ENCODE results near the gene ANKH. TPM values are rescaled to one million over a fixed set of nuclear protein-coding genes. Genes with fewer than 3 reads are reported as not detected.

The ANKH gene
- total and polyA plus RNA-seq, 10 of the 15 experiments (the other 5 are each of a cell fraction or from before 2014, with no cell fraction given) = 2.1 to 43.9 (median 14.4) TPM

DNA sequence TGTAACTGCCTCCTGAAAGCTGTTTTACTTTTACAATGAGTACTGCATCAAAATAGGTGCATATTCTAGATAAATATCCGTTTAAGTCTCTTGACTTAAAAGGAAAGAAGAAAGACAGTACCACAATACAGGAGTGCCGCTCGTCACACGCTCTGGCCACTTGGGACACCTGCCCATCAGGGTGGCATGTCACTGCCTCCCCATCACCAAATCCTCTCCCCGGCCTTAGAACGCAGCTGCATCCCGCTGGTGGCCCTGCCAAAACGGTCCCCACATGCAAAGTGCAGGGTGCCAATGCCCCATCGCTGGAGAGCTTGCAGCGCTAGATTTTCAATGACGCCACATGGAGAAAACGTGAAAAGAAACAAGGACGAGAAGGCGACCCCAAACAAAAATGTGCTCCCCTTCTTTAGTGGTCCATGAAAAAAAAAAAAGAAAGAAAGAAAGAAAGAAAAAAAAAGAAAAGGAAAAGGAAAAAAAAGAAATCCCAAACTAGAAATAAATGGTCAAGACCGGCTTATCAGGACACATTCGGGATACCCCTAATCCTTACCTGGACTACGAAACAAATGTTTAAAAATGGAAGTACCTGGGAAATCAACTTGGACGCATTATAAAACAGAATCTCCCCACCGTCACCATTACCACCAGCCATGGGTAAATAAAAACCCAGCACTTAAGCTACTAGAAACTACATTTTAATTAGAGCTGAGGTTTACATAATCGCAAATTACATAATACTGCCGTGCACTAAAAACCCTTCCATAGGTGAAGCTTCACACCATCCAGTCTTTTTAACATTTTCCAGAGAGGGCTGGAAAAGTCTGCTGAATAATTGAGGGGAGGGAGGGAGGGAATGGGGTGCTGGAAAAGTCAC is 1.0 kb downstream of the ANKH start (continued):
- TF ChIP-seq, protein P1, sequence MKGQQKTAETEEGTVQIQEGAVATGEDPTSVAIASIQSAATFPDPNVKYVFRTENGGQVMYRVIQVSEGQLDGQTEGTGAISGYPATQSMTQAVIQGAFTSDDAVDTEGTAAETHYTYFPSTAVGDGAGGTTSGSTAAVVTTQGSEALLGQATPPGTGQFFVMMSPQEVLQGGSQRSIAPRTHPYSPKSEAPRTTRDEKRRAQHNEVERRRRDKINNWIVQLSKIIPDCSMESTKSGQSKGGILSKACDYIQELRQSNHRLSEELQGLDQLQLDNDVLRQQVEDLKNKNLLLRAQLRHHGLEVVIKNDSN (IDR thresholded peaks at IDR 0.05; ENCODE audit: borderline replicate concordance, extremely low read length, insufficient read depth, low read depth, low read length) = peak; percentile 33
- TF ChIP-seq MXI1 (IDR thresholded peaks at IDR 0.05; ENCODE audit: low read depth, low read length) (0 out of 2 replicates have a peak, but pooled peaks have one; percentile 16), MTA2 (IDR thresholded peaks at IDR 0.05; ENCODE audit: low read depth) (no peak), NFYB (IDR thresholded peaks at IDR 0.05; ENCODE audit: insufficient read depth, low read depth, low read length) (no peak), RB1 (IDR thresholded peaks at IDR 0.05; ENCODE audit: borderline replicate concordance) (no peak), NFYA (IDR thresholded peaks at IDR 0.05; ENCODE audit: borderline replicate concordance, low read depth, low read length) (no peak), SREBF1 (IDR thresholded peaks at IDR 0.05; ENCODE audit: low read length) (no peak)
- TF ChIP-seq, protein P2, sequence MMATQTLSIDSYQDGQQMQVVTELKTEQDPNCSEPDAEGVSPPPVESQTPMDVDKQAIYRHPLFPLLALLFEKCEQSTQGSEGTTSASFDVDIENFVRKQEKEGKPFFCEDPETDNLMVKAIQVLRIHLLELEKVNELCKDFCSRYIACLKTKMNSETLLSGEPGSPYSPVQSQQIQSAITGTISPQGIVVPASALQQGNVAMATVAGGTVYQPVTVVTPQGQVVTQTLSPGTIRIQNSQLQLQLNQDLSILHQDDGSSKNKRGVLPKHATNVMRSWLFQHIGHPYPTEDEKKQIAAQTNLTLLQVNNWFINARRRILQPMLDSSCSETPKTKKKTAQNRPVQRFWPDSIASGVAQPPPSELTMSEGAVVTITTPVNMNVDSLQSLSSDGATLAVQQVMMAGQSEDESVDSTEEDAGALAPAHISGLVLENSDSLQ (IDR thresholded peaks at IDR 0.05) = peak; percentile 67
- TF ChIP-seq, protein P3, sequence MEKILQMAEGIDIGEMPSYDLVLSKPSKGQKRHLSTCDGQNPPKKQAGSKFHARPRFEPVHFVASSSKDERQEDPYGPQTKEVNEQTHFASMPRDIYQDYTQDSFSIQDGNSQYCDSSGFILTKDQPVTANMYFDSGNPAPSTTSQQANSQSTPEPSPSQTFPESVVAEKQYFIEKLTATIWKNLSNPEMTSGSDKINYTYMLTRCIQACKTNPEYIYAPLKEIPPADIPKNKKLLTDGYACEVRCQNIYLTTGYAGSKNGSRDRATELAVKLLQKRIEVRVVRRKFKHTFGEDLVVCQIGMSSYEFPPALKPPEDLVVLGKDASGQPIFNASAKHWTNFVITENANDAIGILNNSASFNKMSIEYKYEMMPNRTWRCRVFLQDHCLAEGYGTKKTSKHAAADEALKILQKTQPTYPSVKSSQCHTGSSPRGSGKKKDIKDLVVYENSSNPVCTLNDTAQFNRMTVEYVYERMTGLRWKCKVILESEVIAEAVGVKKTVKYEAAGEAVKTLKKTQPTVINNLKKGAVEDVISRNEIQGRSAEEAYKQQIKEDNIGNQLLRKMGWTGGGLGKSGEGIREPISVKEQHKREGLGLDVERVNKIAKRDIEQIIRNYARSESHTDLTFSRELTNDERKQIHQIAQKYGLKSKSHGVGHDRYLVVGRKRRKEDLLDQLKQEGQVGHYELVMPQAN (conservative IDR thresholded peaks at IDR 0.05) = 0 out of 2 replicates have a peak, but pooled peaks have one; percentile 27

Data from GM12878 (cell line).